ENCODE results near the gene CGB8. TPM values are rescaled to one million over a fixed set of nuclear protein-coding genes. Genes with fewer than 3 reads are reported as not detected.
A peak's percentile ranks its signal among the peaks of the same experiment; 100 is the strongest.
"Not testable (repeated sequence)": the region's sequence is repeated elsewhere in the genome, so short reads cannot be mapped to it uniquely, and the experiment has no call there.

CGB8 gene
- 27.8 and 31.4 TPM in 2 replicates for total RNA-seq (2014; rRNA removed; shearing (Covaris generic))

DNA sequence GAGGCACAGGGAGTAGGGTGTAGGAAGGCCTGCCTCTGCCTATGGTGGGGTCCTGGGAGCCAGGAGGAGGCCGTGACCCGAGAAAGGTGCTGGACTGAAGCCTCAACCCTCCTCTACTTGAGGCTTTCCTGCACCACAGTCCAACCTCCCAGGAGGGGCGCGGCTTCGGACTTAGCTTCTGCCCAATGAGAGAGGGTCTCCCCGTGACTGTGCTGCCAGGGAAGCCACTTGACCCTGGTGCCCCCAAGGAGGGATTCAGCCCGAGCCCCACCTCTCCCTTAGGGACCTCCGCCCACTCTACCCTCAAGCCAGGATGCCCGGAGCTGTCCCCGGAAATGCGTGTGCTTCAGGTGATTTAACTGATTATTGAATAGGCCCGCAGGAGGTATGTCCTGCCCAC is at the start of gene CGB8:
Gene CGB8, minus strand, starts transcription at position 101 of the 400 bp plus-strand sequence. CDS start 372 bp downstream, outside the sequence.
- DNase-seq (ENCODE audit: low read depth) = not testable (repeated sequence)

DNA sequence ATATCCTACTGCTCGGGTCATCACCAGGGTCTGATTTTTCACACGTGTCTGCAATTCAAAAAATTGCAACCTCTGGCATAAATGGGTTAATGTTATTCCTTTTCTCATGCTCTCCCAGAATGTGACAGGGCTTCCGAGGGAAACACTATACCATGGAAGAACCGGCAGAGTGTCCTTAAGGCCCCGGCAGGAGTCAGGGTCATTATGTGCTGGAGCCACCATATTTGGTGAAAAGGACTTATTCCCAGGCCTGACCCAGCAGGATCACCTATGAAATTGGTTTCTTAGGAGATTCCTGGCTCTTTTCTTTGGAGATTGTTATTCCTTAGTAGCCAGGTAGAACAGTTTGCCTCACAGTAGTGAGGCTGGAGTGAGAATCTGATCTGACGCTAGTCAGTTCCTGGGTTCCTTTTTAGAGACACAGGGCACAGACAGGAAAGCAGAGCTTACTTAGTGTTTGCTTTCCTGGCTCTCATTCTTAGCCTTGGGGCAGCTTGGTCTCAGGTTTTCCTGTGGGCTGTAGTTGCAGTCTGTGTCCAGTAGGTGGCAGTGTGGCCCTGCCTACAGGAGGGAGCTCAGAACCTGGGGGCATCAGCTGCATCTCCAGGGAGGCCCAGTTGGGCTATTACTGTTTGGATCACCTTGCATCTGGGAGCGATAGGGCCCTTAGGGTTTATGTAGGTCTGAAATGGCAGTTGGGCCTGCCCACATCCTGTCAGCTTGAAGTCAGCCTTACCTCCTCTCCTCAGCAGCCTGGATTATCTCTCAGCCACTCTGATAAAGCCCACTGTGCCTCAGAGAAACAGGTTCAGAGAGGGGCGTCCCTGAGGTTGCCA is 48.8 kb upstream of the CGB8 start:
- peak; percentile 82 for DNase-seq (ENCODE audit: low read depth)

DNA sequence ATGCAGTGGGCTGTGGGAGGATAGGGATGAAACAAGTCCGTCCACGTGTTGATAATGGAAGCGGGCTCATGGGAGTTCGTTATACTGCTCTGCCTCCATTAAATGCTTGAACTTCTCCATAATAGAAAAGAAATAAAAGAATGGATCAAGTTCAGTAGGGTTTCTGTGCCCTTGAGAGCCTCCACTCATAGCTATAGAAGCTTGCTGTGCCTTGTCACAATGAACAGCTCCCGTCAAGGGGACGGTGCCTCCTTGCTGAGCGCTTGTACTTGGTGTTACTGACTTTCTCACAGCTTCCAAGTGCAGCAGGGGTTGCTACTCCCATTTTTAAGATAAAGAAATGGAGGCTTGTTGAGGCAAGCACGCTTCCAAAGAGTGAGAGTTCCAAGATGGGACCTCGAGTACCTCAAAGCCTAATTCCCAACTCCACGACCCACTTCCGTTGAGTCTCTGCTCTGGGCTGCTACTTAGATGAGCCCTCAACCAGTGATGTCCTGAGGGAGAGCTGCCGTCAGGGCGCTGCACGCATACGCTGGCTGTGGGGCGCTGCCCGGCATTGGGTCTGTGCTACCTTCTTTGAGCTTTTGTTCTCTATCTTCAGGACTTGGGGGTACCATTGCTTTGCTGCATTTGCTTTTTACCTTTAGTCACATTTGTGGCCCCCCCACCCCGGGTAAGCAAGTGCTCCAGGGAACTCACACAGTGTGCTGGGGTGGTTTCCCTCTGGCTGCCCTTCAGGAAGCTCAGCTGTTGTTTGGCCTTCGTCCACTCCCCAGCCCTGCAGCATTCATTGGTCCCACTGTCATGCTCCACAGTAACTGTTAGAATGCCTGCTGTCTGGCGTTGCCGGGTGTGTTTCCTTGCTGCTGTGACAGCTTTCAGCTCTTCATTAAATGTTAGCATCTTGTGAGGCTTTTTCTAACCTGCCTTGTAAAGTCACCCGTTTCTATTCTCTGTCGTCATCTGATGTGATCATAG is 45.9 kb upstream of the CGB8 start:
- no peak for DNase-seq (ENCODE audit: low read depth)

DNA sequence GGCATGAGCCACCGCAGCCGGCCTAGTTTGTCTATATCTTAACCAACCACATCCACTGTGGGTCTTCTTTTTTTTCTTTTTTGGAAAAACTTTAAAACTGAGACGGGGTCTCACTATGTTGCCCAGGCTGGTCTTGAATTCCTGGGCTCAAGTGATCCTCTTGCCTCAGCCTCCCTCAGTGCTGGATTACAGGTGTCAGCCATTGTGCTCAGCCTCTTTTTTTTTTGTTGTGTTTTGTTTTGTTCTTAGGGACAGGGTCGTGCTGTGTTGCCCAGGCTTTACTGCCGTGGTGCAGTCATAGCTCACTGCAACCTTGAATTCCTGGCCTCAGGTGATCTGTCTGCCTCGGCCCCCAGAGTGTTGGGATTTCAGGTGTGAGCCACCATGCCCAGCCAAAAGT is 43.8 kb upstream of the CGB8 start:
- no peak for DNase-seq (ENCODE audit: low read depth)

DNA sequence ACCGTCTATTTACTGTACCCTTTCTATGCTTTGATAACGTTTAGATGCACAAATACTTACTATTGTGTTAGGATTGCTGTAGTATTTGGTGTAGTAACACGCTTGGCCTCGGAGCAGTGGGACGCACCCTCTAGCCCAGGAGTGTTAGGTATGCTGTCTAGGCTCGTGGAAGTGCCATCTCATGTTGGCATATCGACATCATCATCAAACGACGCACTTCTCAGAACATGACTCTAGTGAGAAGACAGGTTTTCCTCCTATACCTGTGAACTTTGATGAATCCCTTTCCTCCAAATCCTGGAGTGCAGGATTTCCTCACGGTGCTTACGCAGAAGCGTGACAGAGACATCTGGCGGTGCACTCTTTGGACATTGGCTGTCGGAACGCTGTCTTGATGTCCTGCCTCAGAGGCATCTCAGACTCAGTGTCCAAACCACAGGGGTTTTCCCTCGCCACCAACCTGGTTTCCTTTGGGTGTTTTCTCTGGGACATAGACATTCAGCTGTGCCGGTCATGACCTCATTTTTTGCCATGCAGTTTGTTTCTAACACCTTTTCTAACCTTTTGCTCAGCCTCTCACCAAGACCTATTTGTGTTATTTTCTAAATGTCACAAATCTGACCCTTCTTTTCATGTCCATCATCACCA is 42.6 kb upstream of the CGB8 start:
- no peak for DNase-seq (ENCODE audit: low read depth)

DNA sequence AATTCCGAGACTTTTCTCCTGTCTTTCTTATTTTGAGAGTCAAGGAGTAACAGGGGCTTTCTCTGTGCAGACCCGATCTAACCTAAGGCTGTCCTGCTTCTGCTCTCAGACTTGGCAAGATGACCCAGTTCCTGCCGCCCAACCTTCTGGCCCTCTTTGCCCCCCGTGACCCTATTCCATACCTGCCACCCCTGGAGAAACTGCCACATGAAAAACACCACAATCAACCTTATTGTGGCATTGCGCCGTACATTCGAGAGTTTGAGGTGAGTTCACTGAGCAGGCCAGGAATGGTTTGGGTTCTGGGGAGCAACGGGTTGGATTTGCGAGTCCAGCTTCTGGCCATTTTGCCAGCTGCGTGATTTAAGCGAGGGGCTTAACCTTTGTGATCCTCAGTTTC is 37.4 kb upstream of the CGB8 start:
- no peak for DNase-seq (ENCODE audit: low read depth)

DNA sequence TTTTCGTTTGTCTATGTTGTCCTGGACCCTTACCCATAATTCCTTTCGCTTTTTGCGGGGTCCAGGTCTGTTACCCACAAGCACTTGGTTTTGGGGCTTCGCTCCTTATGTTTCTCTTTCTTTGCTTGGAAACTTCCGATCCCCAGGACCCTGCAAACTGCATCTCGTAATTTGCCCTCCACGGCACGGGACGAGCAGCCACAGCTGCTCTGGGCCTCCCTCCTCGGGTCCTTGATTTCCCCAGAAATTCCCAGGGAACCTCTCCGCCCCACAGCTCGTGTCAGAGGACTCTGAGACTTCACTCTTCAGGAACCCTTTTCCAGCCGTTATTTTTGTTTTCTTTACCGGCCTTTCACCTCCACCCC is 36.9 kb upstream of the CGB8 start:
- no peak for DNase-seq (ENCODE audit: low read depth)

DNA sequence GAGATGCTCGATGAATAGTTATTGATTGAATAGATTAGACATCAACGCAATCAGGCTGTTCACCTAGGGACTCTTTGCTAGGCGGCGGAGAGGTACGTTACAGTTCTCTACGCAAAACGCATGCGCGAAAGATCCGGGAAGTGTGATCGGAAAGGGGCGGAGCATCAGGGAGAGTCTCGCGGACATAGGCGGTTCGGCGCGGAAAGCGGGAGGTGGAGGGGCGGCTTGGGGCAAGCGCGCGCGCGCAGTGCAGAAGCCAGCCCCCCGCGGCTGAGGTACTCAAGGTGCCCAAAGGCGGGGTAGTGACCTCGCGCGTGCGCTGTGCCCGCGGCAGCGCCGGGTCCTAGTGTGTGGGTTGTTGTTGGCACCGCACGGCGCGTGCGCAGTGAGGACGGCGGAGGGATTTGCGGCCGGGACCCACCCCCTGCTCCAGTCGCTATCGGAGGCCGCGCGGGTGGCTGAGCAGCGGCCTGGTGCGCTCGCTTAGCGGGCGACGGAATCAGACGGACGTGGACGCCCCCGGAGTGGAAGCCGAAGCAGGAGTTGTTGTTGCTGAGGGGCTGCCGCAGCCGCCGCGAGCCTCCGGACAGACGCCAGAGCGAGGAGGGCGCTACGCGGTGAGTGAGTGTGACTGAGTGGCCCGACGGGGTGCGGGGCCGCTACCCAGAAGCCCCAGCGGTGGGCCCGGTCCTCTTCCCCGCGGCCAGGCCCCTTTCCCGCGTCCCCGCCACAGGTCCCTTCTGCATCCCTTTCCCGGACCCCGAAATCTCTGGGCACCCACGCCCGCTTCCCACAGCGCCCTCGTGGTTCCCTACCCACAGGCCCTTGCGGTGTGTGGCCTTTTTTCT is 36.3 kb upstream of the CGB8 start, which contains the start of gene SNRNP70:
Gene SNRNP70, plus strand, starts transcription at position 432 of the 848 bp plus-strand sequence. CDS start 964 bp downstream, outside the sequence.
- DNase-seq (ENCODE audit: low read depth) = peak; percentile 100

DNA sequence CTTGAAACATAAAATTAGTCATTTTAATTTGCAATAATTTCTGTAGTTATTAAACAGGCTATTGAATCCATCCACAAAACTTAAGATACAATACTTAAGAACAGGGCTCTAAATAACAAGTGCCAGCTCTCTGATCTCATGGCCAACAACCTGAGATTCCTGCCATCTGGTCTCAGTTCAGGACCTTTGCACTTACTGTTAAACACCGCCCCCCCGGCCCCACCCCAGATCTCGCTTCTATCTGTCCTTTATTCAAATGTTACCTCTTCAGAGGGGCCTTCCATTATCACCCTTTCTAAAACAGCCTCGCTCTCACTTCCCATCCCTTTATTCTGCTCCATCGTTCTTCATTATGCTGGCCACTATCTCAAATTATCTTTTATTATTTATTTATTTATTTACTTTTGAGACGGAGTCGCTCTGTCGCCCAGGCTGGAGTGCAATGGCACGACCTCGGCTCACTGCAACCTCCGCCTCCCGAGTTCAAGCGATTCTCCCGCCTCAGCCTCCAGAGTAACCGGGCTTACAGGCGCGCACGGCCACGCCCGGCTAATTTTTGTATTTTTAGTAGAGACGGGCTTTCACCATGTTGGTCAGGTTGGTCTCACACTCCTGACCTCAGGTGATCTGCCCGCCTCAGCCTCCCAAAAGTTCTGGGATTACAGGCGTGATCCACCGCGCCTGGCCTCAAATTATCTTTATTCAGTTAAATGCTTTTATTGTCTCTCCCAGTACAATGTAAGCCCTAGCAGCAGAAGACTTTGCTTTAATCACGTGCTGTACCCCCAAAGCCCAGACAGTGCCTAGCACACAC is 35.5 kb upstream of the CGB8 start:
- no peak for DNase-seq (ENCODE audit: low read depth)

DNA sequence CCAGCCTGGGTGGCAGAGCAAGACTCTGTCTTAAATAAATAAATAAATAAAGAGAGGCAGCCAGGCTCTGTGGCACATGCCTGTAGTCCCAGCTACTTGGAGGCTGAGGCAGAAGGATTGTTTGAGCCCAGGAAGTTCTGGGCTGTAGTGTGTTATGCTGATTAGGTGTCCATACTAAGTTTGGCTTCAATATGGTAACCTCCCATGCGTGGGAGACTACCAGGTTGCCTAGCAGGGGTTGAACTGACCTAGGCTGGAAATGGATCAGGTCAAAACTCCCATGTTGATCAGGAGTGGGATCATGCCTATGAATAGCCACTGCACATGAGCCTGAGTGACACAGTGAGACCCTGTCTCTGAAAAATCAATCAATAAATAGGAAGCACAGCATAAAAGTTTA is 32.4 kb upstream of the CGB8 start:
- no peak for DNase-seq (ENCODE audit: low read depth)

DNA sequence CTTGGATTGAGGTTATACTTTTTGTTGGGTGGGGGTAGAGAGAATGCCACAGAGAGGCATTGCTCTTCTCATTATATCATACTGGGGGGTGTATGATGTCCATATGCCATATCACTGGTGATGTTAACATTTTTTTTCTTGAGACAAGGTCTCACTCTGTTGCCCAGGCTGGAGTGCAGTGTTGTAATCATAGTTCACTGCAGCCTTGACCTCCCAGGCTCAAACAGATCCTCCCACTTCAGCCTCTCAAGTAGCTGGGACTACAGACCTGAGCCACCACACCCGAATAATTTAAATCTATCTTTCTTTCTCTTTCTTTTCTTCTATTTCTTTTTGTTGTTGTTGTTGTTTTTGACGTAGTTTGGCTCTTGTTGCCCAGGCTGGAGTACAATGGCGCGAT is 31.5 kb upstream of the CGB8 start:
- no peak for DNase-seq (ENCODE audit: low read depth)

DNA sequence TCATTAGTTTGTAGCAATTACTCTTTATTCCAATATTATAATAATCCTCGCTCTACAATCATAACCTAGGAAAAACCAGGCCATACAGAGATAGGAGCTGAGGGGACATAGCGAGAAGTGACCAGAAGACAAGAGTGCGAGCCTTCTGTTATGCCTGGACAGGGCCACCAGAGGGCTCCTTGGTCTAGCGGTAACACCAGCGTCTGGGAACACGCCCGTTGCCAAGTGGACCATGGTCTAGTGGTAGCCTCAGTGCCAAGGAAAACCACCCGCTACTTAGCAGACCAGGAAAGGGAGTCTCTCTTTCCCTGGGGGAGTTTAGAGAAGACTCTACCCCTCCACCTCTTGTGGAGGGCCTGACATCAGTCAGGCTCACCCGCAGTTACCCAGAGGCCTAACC is 26.0 kb upstream of the CGB8 start:
- peak; percentile 73 for DNase-seq (ENCODE audit: low read depth)

DNA sequence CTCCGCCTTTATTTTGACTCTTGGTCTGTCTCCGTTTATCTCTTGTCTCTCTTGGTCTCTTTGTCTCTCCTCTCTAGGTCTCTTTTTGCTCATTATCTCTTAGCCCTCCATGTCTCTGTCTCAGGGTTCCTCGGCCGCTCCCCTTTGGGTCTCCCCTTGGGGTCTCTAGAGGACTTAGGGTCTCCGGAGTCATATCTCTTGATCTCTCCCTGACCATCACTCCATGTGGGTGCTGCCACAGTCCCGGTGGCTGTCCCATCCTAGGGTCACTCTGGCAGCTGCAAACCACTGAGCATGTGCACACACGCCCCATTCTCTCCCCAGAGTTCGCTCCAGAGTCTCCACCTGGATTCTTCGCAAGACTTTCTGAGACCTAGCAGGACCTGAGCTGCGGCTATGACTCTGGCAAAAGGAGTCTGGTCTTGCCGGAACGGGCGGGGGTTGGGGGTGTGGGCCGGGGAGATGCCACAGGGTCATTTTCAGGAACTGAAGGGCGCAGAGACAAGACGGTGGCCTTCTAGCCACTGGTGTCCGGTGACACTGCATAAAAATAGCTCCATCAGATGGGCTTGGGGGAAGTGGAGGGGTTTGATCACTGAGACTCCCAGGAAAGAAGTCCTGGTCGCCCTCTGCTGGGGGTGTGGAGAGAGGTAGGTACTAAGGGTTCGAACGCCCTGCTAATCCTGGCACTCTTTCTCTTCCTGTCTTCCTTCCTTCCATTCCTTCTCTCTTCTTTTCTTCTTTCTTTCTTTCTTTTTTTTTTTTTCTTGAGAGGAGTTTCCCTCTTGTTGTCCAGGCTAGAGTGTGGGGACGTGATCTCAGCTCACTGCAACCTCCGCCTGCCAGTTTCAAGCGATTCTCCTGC is 24.8 kb upstream of the CGB8 start:
- peak; percentile 66 for DNase-seq (ENCODE audit: low read depth)

DNA sequence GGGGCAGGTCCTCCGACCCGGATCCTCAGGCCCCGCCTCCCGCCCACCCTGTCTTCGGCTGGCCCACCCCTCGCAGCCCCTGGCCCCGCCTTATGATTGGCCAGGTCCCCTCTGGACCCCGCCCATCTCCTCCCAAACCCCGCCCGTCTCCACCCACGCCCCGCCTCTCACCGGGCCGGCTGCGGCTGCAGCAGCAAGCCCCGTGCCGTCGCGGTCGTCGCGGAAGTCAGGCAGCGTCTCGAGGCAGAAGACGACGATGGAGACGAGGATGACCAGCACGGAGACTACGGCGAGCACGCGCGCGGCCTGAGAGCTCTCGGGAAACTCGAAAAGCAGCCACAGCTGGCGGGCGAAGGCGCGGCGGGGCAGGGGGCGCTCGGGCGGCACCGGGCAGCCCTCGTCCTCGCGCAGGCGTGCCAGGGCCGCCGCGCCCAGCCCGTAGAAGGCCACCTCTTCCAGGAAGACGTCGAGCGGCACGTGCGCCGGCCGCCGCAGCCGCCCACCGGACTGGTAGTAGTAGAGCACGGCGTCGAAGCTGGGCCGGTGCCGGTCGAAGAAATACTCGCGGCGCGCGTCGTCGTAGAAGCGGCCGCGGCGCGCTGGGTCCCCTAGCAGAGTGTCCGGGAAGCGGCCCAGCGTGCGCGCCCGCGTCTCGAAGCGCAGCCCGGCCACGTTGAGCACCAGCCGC is 23.1 kb upstream of the CGB8 start:
- no peak for DNase-seq (ENCODE audit: low read depth)

DNA sequence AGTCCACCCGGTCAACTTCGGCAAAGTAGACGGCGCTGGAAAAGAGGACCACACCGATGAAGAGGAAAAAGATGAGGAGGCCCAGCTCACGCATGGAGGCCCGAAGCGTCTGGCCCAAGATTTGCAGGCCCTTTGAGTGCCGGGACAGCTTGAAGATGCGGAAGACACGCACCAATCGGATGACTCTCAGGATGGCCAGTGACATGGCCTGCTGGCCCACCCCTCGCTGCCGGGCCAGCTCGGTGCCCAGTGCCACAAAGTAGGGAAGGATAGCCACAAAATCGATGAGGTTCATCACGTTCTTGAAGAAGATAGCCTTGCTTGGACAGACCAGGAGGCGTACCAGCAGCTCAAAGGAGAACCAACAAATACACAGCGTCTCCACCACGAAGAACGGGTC is 21.5 kb upstream of the CGB8 start:
- DNase-seq (ENCODE audit: low read depth) = no peak

DNA sequence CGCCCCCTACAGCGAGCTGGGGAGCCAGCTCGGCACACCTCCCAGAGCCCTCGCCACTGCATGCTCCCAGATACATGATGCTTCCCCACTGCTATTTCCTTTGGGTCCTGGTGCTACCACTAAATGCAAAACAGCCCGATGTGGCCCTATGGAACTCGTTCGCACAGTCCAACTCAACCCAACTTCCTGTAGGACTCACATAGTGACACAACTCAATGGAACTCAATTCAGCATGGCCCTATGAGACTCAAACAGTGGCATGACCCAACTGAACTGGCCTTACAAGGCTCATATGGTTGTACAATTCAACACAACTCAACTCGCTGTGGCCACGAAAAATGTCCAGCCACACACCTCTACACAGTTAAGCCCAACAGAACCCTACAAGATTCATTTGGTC is 20.1 kb upstream of the CGB8 start:
- no peak for DNase-seq (ENCODE audit: low read depth)

DNA sequence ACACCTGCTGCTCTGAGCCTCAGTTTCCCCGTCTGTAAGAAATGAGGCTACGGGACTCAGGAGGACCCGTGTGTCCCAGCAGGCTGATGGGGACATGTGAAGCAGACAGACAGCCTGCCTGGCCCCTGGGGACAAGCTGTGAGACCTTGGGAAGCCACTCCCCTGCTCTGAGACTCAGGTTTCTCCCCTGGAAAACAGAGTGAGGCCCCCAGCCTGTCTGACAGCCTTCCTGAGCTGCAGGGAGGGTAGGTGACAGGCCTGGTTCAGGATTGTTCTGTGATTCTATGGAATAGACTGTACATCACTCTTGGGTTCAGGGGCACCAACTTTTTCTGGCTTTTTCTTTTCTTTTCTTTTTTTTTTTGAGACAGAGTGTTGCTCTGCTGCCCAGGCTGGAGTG is 18.6 kb upstream of the CGB8 start:
- no peak for DNase-seq (ENCODE audit: low read depth)

DNA sequence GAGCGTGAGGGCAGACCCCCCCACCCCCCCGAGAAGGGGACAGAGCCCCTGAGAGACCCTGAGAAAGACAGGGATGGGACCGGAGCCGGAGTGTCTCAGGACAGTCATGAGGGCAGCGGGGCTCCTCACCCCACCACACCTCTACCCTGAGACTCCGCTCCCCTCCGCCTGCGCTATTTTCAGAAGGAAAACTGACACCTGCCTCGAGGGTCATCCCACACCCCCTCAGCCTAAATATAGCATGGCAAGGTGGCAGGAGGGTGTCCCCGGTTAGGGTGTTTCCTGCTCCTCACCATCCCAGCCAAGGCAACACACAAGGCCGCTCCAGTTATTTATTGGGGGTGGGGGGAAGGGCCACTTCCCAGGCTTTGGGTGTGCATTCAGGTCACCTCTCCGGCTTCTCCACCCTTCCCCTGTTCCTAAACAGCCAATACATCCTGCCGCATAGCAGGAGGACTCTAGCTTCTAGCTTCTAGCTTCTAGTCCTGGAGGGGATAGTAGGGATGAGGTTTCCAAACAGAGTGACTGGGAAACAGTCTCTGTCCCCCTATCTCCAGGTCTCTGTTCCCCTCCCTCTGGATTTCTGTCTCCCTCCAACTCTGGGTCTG is 17.1 kb upstream of the CGB8 start:
- no peak for DNase-seq (ENCODE audit: low read depth)

All from Daoy (cell line).